T-helper 17 cell (primary cell): ENCODE results near the gene TRAF3. TPM values are rescaled to one million over a fixed set of nuclear protein-coding genes. Genes with fewer than 3 reads are reported as not detected.
"Not testable (repeated sequence)": the region's sequence is repeated elsewhere in the genome, so short reads cannot be mapped to it uniquely, and the experiment has no call there.

ENCODE experiments used
- ATAC-seq: fragments of 150-1000 bp; cut with Tn5 transposase; 2 replicates; pipeline ENCODE4 v1.10.0; 2021; ENCODE audit warnings: mild to moderate bottlenecking, moderate library complexity
- DNase-seq, 3 donors: peaks; one replicate each; pipeline versions ENCODE4 v3.0.0 to v3.0.0-alpha.2; 2020 to 2021
- H3K9me3 ChIP-seq: one replicate; pipeline ENCODE4 v1.7.0; 2013; ENCODE audit warnings: low read length, mild to moderate bottlenecking; ENCODE audit not compliant: control insufficient read depth, poor library complexity, severe bottlenecking
- H3K27ac Mint-ChIP-seq: one replicate; pipeline ENCODE4 v1.8.0; 2022; ENCODE audit warnings: mild to moderate bottlenecking, moderate library complexity, mixed read lengths
- H3K27me3 Mint-ChIP-seq: one replicate; pipeline ENCODE4 v1.8.0; 2022; ENCODE audit warnings: mixed read lengths
- H3K36me3 Mint-ChIP-seq: one replicate; pipeline ENCODE4 v1.8.0; 2022; ENCODE audit warnings: low read depth, mixed read lengths
- H3K4me1 Mint-ChIP-seq: one replicate; pipeline ENCODE4 v1.8.0; 2022; ENCODE audit warnings: mild to moderate bottlenecking, mixed read lengths
- H3K4me3 Mint-ChIP-seq: one replicate; pipeline ENCODE4 v1.8.0; 2022; ENCODE audit warnings: mild to moderate bottlenecking, moderate library complexity, mixed read lengths
- total RNA-seq, 4 donors: library from RNA in 2 of 4; stranded (reverse) in 2 of 4; gene quantifications; one replicate each; pipeline ENCODE4 v1.2.3 and lab custom pipeline; 2022 to 2026

The TRAF3 gene
- total RNA-seq, 2 donors from 2014 or later, result 47.8 to 54.4 TPM

DNA sequence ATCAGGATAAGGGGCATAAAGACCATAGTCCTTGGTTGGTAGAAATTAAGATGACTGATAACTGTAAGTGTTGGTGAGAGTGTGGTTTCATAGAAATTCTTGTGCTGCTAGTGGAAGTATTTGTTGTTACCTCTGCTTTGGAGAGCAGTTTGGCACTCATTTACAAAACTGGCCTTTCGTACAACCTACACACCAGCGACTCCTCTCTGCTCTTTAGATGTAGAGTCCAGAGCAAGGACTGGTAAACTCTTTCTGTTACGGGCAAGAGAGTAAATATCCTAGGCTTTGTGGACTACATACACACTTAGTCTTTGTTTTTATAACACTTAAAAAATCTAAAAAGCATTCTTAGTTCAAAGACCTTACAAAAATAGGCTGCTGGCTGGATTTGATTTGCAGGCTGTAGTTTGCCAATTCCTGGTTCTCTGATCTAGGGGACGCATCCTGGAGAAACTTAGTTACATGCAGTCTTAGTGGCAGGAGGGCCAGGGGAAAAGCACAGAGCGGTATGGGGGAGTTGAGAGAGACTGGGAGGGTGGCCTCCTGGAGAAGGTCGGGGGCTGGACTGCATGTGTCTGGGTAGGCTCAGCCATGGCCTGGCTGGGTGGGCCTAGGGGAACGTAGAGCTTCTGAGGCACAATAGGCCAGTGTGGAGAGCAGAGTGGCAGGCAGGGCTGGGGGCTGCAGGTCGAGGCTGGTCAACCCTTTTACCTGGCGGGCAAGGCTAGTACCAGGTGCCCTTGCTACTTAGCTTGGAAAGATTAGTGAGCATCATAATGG, 89.9 kb downstream of the TRAF3 start:
- ATAC-seq (no peak), DNase-seq (no peak)
- Mint-ChIP-seq H3K27ac (no peak overlapping the region), H3K4me3 (peak overlapping the region; percentile 47), H3K4me1 (peaks cover 18% of the 10 kb centered on the region), H3K36me3 (no peaks in the 10 kb centered on the region), H3K27me3 (no peaks in the 10 kb centered on the region)
- H3K9me3 ChIP-seq, result no peaks in the 10 kb centered on the region

DNA sequence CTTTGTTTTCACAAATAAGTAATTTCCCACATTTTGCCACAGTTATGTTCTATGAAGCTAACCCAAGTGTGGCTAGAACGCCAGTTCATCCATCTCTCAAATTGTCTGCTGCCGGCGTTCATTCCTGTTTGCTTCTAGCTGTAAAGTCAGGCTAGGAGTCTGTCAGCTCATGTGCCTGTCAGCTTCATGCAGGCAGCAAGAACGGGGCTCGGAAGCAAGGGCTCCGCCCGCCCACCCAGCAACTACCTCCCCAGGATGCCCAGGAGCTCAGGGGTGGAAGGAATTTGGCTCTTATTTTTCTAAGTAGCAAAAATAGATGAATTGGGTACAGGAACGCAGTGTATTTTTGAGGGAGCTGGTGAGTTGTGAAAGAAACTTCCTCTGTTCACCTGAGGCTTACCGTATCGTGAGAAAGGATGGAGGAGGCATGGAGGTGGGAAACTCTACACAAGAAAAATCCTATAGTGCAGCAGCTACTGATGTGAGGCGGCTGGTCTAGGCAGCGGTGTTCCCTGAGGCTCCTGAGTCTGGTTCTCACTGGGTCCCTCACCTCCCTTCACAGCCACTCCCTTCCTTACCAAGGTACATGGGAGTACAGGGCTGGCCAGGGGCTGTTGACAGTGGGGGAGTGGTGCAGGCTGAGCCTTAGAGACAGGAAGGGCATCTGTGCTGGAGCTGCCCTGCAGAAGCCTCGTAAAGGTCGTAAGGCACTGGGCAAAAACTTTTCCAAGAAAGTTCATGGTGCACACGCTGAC, 90.8 kb downstream of the TRAF3 start:
- no peaks in the 10 kb centered on the region for H3K9me3 ChIP-seq
- no peaks in the 10 kb centered on the region for H3K27me3 Mint-ChIP-seq
- no peak overlapping the region for H3K27ac Mint-ChIP-seq
- no peak overlapping the region for H3K4me3 Mint-ChIP-seq
- H3K4me1 Mint-ChIP-seq, result peaks cover 20% of the 10 kb centered on the region
- no peaks in the 10 kb centered on the region for H3K36me3 Mint-ChIP-seq
- DNase-seq (no peak), ATAC-seq (no peak)

DNA sequence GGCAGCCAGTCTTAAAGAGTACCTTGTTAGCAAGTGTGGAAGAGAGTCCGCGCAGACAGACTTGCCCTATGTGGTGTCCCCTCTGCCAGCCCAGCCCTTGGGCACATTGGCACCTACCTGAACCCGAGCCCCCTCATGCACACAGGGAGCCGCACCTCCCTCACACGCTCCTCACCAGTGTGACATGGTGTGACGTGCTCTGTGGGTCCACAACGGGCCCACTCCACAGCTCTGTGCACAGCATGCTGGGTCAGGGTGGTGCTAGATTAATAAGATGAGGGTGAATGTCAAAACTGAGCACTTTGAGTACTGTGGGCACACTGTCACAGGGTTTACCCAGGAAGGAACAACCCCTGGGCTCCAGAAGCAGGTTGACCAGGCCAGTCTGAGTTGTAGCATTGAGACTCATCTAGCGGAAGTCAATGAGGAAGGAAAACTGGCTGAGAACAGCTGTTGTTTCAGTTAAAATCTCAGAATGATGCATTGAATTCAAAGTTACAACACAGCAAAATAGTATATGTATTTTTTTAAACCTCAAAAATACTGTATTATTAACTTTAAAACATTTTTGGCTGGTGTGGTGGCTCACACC, 91.8 kb downstream of the TRAF3 start:
- no peaks in the 10 kb centered on the region for H3K36me3 Mint-ChIP-seq
- no peak overlapping the region for H3K27ac Mint-ChIP-seq
- H3K9me3 ChIP-seq, result no peaks in the 10 kb centered on the region
- H3K27me3 Mint-ChIP-seq, result no peaks in the 10 kb centered on the region
- no peak overlapping the region for H3K4me3 Mint-ChIP-seq
- peaks cover 20% of the 10 kb centered on the region for H3K4me1 Mint-ChIP-seq
- ATAC-seq, result no peak
- no peak for DNase-seq

DNA sequence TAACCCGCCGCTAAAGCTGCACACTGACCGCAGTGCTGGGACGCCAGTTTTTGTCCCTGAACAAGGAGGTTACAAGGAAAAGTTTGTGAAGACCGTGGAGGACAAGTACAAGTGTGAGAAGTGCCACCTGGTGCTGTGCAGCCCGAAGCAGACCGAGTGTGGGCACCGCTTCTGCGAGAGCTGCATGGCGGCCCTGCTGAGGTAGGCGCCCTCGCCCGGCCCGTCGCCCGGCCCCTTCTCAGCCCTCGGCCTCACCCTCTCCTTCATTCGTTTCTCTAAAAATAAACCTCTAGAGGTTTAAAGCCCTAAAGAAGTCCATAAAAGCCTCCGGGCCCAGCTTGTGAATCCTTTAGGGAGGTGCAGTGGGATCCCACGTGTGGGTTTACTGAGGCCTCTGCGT, 93.0 kb downstream of the TRAF3 start:
- peaks cover 3% of the 10 kb centered on the region for H3K36me3 Mint-ChIP-seq
- H3K4me3 Mint-ChIP-seq, result no peak overlapping the region
- ATAC-seq, result no peak
- H3K4me1 Mint-ChIP-seq, result peaks cover 21% of the 10 kb centered on the region
- H3K27ac Mint-ChIP-seq, result peak overlapping the region; percentile 79
- H3K27me3 Mint-ChIP-seq, result no peaks in the 10 kb centered on the region
- DNase-seq, result no peak
- no peaks in the 10 kb centered on the region for H3K9me3 ChIP-seq

DNA sequence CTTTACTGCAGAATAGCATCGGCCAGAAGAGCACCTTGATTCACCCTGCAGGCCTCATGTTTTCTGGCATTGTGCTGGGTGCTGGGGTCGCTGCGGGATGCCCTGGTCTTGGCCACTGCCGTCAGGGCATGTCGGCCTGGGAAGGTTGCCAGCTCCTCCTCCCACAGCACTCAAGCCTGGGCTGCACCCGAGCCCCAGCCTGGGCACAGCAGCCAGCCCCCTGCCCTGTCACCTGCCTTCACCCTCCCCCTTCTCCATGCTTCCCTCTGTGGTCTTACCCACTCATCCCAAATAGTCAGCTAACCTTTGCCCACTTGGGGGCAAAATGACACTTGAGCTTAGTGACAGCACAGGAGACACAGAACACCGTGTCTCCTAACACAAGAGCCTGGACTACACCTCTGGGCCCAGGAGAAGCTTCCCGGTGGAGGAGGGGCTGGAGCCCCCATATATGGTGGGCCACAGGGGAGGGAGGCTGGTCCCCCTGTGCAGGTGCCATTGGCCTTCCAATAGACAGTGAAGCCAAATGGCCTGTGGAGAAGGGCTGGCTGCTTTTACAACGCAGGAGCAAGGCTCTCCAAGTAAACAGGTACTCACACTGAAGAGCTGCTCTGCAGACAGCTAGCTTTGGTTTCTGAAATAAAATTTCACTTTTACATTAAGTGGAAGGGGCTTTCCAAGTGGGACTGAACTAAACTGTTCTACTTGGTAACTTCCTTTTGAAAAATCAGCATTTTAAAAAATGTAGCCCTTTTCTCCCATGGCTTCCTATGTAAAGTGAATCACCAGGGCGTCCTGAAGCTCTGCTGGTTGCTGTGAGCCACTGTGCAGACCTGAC, 94.0 kb downstream of the TRAF3 start:
- H3K9me3 ChIP-seq, result no peaks in the 10 kb centered on the region
- ATAC-seq (peak; percentile 18), DNase-seq (no peak)
- H3K36me3 Mint-ChIP-seq, result peaks cover 3% of the 10 kb centered on the region
- H3K27me3 Mint-ChIP-seq, result no peaks in the 10 kb centered on the region
- H3K4me1 Mint-ChIP-seq, result peaks cover 19% of the 10 kb centered on the region
- H3K4me3 Mint-ChIP-seq, result no peak overlapping the region
- peak overlapping the region; percentile 75 for H3K27ac Mint-ChIP-seq

DNA sequence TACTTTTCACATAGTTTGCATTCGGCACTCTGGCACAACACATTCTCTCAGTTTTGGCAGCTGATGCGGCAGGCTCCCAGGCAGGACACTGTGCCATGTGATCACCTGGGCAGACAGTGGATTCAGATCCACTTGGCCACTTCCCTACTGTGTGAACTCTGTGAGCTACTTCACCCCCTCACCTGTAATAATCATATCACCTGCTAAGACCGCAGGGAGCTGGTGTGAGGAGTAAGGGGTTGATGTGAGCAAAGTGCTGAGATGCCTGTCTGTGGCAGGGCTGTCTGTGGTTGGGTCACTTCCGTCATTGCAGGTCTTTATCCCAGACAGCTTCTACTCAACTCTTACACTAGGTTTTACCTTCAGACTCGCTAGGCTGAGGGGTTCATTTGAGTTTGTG, 94.8 kb downstream of the TRAF3 start:
- peak; percentile 82 for ATAC-seq
- Mint-ChIP-seq H3K4me3 (peak overlapping the region; percentile 33), H3K4me1 (peaks cover 17% of the 10 kb centered on the region), H3K27me3 (no peaks in the 10 kb centered on the region), H3K27ac (peak overlapping the region; percentile 75), H3K36me3 (peaks cover 3% of the 10 kb centered on the region)
- no peaks in the 10 kb centered on the region for H3K9me3 ChIP-seq
- DNase-seq, result no peak

DNA sequence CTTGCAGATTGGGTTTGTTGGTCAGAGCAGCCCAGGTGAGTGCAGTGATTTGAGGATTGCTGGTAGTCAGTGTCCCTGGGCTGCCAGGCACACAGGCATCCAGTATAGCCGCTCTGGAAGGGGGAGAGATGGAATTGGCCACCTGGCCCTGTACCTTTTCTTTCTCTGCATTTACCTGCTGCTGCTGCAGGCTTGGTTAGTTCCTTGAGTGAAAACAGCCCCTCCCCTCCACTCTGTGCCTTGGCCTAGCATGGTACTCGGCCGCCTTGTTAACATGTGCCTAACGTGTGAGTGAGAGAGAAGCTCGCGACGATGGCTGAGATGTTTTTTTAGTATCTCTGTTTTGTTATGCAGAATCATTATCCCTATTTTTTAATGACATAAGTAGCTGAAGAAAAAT, 95.9 kb downstream of the TRAF3 start:
- peak overlapping the region; percentile 19 for H3K27ac Mint-ChIP-seq
- H3K4me3 Mint-ChIP-seq, result no peak overlapping the region
- no peaks in the 10 kb centered on the region for H3K9me3 ChIP-seq
- ATAC-seq, result no peak
- H3K36me3 Mint-ChIP-seq, result peaks cover 3% of the 10 kb centered on the region
- no peaks in the 10 kb centered on the region for H3K27me3 Mint-ChIP-seq
- no peak for DNase-seq
- peaks cover 10% of the 10 kb centered on the region for H3K4me1 Mint-ChIP-seq

DNA sequence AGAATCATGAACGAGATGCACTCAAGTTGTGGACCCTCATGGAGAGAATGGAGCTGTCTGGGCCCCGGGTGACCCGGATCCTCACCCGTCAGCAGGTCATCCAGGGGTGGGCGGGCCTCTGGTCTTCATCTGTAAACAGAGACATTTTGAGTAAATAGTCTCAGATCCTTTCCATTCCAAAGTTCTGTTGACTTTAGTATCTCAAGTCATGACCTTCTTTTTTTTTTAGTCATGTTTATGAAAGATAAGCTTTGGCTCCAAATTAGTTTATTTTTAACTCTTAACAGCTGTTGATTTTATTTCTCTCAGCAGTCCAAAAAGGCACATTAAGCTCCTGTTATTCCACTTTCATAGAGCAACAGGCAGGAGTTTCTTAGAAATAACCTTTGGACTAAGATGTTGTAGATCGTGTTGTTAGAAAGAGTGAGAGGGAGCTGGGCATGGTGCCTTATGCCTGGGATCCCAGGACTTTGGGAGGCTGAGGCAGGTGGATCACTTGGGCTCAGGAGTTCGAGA, 96.4 kb downstream of the TRAF3 start:
- DNase-seq, result no peak
- peaks cover 3% of the 10 kb centered on the region for H3K36me3 Mint-ChIP-seq
- no peak overlapping the region for H3K4me3 Mint-ChIP-seq
- ATAC-seq, result no peak
- peak overlapping the region; percentile 19 for H3K27ac Mint-ChIP-seq
- no peaks in the 10 kb centered on the region for H3K27me3 Mint-ChIP-seq
- peaks cover 10% of the 10 kb centered on the region for H3K4me1 Mint-ChIP-seq
- no peaks in the 10 kb centered on the region for H3K9me3 ChIP-seq

DNA sequence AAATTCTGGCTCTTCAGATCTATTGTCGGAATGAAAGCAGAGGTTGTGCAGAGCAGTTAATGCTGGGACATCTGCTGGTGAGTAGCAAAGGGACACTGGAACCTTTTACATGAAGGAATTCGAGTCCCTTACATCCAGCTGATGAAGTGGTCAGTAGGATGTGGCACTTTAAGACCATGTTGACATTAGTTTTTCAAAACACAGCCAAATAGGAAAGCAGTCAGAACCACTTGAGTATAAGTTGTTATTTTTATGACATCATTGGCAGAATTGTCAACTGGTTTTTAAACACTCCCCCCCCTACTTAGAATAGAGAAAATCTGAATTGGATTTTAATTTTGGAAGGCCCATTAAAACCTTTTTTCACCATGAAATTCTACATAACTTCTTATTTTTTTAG, 98.4 kb downstream of the TRAF3 start:
- H3K27ac Mint-ChIP-seq, result no peak overlapping the region
- H3K27me3 Mint-ChIP-seq, result no peaks in the 10 kb centered on the region
- H3K4me1 Mint-ChIP-seq, result peaks cover 8% of the 10 kb centered on the region
- H3K4me3 Mint-ChIP-seq, result no peak overlapping the region
- H3K36me3 Mint-ChIP-seq, result peaks cover 3% of the 10 kb centered on the region
- DNase-seq, result no peak
- ATAC-seq, result no peak
- no peaks in the 10 kb centered on the region for H3K9me3 ChIP-seq

DNA sequence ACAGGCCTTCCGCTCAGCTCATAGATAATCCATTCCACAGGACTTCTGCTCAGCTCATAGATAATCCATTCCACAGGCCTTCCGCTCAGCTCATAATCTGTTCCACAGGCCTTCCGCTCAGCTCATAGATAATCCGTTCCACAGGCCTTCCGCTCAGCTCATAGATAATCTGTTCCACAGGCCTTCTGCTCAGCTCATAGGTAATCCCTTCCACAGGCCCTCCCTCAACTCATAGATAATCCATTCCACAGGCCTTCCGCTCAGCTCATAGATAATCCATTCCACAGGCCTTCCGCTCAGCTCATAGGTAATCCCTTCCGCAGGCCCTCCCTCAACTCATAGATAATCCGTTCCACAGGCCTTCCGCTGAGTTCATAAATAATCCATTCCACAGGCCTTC, 100.3 kb downstream of the TRAF3 start:
- DNase-seq, H3K4me3 Mint-ChIP-seq, H3K9me3 ChIP-seq, H3K36me3 Mint-ChIP-seq, H3K27me3 Mint-ChIP-seq, ATAC-seq, H3K4me1 Mint-ChIP-seq, H3K27ac Mint-ChIP-seq: not testable (repeated sequence)

DNA sequence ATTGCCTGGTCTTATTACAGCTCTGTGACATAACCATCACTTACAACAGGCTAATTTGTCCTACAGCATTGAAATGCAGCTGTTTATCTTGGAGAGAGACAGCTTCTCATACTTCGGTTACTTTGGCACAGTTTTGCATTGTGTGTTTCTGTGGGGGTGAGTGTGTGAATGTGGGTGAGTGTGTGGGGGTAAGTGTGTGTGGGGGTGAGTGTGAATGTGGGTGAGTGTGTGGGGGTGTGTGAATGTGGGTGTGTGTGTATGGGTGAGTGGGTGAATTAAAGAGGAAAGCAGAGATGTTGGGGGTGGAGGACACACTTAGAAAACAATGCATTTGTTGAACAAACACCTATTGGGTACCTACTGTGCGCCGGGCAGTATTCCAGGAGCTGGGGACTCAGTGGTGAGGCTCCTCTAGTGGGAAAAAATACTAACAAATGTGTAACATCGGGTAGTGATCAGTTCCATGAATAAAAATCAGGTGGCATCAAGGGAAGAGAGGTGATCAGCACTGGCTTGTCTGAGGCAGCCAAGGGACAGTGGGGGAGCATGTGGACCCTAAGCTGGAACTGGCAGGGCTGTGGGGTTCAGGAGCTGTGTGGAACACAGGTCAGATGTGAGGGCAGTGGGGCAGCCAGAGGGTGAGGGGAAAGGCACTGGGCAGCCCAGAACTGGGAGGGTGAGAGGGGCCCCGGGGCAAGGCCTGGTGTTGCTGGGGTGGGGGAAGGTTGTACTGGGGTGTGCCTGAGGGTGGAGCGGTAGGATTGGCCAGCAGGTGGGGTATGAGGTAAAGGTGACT, 101.1 kb downstream of the TRAF3 start:
- peak; percentile 39 for ATAC-seq
- H3K27me3 Mint-ChIP-seq, result no peaks in the 10 kb centered on the region
- peaks cover 6% of the 10 kb centered on the region for H3K36me3 Mint-ChIP-seq
- no peak for DNase-seq
- H3K27ac Mint-ChIP-seq, result no peak overlapping the region
- no peaks in the 10 kb centered on the region for H3K9me3 ChIP-seq
- peaks cover 9% of the 10 kb centered on the region for H3K4me1 Mint-ChIP-seq
- H3K4me3 Mint-ChIP-seq, result no peak overlapping the region

DNA sequence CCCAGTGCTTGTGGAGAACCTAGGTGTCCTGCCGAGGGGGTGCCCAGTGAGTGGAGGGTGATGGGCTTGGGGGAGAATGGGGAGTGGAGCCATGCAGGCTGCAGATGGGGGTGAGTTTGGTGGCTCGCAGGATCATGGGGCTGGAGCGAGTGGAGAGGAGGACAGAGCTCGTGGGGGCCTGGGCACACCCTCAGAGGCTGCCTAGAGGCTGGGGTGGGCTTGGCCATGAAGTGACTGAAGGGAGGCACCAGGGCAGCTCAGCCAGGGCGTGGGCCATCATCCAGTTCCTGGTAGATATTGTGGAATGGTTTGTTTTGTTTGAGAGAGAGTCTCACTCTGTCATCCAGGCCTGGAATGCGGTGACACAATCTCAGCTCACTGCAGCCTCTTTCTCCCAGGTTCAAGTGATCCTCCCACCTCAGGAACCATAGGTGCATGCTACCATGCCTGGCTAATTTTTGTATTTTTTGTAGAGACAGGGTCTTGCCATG, 101.8 kb downstream of the TRAF3 start:
- peaks cover 6% of the 10 kb centered on the region for H3K36me3 Mint-ChIP-seq
- H3K9me3 ChIP-seq, result no peaks in the 10 kb centered on the region
- ATAC-seq (no peak), DNase-seq (no peak)
- H3K27me3 Mint-ChIP-seq, result no peaks in the 10 kb centered on the region
- H3K27ac Mint-ChIP-seq, result no peak overlapping the region
- no peak overlapping the region for H3K4me3 Mint-ChIP-seq
- H3K4me1 Mint-ChIP-seq, result peaks cover 9% of the 10 kb centered on the region
